ENCODE measurements around the gene SPIN4.
"Not testable (repeated sequence)": the region's sequence is repeated elsewhere in the genome, so short reads cannot be mapped to it uniquely, and the experiment has no call there.

GRCh38 chrX:63373012-63373411 is 21.9 kb upstream of the SPIN4 start:
- TF ChIP-seq CTCF (IDR thresholded peaks at IDR 0.05; ENCODE audit: control extremely low read depth in 1 of 3, insufficient read depth in 1 of 3, low read depth in 1 of 3, low read length in 3 of 3); POLR2A (IDR thresholded peaks at IDR 0.05; ENCODE audit: control extremely low read depth in 1 of 2, low read depth in 2 of 2, low read length in 2 of 2); TAF1 (IDR thresholded peaks at IDR 0.05; ENCODE audit: low read depth, low read length); ASH2L (IDR thresholded peaks at IDR 0.05; ENCODE audit: low read length); ZNF274 (IDR thresholded peaks at IDR 0.05; ENCODE audit: borderline replicate concordance, extremely low read depth, low read length): not testable (repeated sequence)

All from H1 (cell line).